ENCODE measurements around the gene GABRB3.

GABRB3 gene

DNA sequence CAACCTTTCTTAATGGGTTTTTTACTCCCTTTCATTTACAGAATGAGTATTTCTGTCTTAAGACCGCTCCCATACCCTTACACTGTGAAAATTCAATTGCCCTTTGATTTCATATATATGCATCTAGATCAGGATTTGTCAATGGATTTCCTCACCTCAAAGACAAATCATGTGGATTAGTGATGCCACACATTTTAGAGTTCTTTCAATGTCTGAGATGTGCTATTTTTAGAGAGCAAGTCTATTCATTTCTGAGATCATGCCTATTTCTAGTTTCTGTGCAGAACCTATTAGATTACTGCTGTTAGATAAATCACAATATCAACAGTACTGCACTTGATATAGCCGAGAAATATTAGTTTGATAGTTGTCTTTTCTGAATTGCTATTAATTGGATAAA is 137.3 kb downstream of the GABRB3 start:
- H3K27ac ChIP-seq, result no peak overlapping the region
- DNase-seq (ENCODE audit: low read depth, low spot score), result no peak

DNA sequence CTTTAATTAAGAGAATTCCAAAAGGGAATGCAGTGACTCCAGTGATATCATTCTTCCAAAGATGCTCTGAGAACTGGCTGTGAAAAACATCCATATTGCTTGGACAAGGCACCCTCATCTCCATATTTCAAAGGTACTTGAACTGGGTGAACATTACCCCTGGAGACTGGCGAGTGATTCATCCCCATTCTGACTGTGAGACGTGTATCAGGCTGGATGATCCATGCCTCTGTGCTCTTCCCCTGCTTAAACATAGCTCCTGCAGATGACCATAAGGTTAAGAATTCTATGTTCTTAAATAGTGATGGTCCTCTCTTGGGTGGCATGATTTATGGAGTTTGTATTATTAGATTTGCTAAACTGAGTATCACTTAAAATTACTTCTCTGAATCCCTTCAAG is 137.8 kb downstream of the GABRB3 start:
- no peak for DNase-seq (ENCODE audit: low read depth, low spot score)
- no peak overlapping the region for H3K27ac ChIP-seq

DNA sequence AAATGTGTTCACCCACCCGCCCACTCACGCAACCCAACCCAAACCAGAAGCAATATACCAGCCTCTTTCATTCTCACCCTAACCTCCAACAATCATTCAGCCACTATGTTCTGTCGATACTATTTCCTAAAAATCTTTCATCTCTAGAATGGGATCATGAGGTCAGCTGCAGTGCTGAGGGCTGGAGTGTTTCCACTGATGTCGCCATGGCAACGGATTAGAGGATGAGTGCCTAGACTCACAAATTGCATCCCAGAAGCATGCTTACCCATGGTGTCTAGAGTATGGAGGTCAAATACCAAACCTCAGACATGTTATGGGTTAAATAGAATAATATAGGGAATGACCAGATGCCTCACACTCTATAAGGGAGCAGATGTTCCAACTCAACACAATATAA is 138.5 kb downstream of the GABRB3 start:
- no peak overlapping the region for H3K27ac ChIP-seq
- DNase-seq (ENCODE audit: low read depth, low spot score), result no peak

DNA sequence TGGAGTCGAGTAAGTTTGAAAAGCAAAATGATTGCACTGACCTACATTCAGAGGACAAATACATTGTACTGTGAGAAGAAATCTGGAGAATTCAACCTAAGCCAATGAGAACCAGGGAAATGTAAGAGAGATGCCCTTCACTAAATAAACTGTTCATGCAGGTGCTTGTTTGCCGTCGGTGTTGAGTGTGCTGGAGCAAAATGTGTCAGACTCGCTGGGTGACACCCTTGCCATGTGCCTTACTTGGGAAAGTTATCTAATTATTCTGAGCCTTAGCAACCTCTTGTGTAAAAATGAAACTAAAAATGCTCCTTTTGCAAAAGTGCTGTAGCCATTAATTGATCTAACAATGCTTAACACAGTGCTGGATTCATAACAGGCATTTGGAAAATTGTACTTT is 140.4 kb downstream of the GABRB3 start:
- no peak overlapping the region for H3K27ac ChIP-seq
- no peak for DNase-seq (ENCODE audit: low read depth, low spot score)

DNA sequence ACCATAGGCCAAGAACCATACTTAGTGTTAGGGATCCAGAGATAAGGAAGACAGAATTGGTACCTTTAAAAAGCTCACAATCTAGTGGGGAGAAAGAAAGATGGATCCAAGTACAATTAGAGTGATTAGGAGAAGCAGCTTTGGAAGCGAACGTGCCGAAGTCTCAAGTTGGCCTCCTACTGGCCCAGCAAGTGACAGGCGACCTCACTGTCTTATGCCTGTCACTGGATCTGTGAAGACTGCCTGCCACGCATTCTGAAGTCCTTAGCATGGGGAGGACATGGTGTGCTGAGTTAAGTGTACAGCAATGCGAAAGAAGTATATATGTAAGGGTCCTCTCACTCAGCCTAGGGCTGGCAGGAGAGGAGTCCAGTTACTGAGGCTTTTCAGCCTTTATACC is 141.0 kb downstream of the GABRB3 start:
- no peak for DNase-seq (ENCODE audit: low read depth, low spot score)
- no peak overlapping the region for H3K27ac ChIP-seq

DNA sequence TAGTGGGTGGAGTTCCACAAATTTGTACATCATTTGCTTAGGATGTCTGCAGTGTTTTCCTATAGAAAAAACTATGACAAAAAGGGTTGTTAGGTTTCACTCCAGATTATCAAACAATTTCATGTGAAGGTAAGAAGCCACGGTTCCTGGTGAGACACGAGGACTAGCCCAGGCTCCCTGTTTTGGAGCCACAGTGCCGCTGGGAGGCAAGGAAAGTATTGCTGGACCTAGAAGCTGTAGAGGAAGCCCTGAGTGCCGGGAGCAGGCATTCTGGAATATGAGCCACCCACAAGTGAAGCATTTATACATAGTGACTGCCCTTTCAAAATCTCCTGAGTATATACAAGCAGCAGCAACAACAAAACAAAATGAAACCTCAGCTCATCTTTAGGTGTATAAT is 142.0 kb downstream of the GABRB3 start:
- no peak overlapping the region for H3K27ac ChIP-seq

DNA sequence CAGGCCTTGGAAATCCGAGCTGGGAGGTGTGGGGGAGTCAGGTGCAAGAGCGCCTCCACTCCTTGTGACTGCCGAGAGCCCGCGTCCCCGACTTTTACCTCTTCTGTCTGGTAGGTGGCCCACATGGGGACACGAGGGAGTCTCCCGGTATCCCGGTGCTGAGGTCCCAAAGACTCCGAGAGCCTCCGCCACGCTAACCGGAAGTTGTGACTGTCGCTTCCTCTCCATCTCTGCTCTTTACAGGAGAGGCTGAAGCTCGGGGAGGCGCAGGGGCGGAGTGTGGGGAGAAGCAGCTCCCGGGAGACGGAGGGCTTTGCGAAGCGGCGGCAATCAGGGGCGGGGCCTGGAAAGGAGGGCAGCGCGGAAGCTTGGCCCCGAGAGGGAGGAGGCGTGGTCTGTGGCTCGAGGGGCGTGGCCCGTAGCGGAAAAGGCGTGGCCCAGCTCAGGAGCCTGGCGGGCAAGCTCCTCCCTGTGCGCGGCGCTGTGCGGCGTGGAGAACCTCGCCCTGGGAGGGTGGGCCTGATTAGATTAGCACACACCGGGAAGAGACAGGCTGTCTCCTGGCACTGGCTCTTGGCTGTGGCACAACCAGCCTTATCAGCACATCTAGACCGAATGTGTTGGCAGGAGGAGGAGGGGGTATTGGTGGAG is 143.9 kb downstream of the GABRB3 start:
- no peak for DNase-seq (ENCODE audit: low read depth, low spot score)
- peak overlapping the region; percentile 23 for H3K27ac ChIP-seq

More for the DNA sequence above, 142.0 kb downstream of the GABRB3 start:
- DNase-seq (ENCODE audit: low read depth, low spot score), result no peak

DNA sequence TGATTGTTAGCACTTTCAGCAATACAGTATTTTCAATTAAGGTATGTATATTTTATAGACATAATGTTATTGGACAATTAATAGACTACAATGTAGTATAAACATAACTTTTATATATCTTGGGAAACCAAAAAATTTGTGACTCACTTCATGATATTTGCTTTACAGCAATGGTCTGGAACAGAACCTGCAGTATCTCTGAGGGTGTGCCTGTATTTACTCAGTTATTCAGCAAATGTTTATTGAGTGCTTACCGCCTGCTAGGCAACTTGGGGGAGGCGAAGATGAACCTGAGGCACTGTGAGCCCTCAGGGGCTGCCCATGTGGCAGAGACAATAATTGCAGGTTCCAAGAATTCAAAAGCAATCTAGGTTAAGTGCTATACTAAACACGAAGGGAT is 144.8 kb downstream of the GABRB3 start:
- no peak for DNase-seq (ENCODE audit: low read depth, low spot score)
- H3K27ac ChIP-seq, result no peak overlapping the region

DNA sequence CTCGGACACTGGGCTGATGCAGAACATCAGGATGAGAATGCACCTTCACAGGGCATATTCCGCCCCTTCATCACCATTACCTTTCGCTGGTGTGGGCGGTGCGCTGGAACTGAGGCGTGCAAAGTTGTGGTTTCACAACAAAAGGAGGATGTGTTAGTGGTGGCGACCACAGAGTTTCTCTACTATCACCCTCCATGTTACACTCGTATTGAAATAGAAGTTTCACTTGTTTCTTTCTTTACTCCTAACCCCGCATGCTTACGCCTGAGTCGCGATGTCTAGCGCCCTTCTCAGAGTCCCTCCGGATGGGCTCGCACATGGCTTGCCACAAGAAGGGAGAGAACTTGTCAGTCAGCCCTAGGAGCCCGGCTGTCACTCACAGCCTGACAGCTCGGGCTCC is 148.7 kb downstream of the GABRB3 start:
- no peak for DNase-seq (ENCODE audit: low read depth, low spot score)
- no peak overlapping the region for H3K27ac ChIP-seq

DNA sequence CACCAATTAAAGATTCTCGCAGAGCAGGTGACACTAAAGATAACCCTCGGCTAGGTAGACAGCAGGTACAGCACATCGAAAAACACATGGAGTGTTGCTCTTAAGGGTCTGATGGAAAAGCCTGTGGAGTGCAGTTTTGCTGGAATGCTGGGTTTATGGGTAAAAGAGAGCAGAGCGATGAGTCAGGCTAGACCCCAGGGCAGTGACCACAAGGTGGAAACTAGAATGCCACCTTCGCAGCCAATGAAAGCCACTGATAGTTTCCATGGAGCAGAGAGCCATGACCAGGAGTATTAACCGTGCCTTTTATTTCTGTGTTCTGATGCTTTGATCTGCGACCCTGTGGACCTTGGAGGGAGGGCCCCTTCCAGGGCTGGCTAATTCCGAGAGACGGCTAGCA is 149.8 kb downstream of the GABRB3 start:
- no peak overlapping the region for H3K27ac ChIP-seq
- no peak for DNase-seq (ENCODE audit: low read depth, low spot score)

DNA sequence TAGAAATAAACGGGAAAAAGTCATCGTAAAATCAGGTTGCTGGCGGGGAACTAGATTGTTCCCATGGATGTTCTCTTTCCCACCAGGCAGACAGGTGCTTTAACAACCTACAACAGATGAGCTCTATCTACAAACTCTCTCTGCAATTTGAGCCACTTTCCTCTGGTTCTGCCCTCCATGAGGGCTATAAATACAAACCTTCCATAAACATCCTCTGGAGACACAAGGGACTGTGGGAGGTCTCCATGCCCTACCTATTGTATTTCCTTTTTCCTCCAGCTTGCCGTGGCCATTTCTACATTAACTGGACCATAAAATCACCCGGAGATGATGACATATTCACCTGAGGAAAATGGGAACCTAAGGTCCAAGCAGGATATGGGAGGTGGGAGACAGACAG is 151.1 kb downstream of the GABRB3 start:
- no peak for DNase-seq (ENCODE audit: low read depth, low spot score)

DNA sequence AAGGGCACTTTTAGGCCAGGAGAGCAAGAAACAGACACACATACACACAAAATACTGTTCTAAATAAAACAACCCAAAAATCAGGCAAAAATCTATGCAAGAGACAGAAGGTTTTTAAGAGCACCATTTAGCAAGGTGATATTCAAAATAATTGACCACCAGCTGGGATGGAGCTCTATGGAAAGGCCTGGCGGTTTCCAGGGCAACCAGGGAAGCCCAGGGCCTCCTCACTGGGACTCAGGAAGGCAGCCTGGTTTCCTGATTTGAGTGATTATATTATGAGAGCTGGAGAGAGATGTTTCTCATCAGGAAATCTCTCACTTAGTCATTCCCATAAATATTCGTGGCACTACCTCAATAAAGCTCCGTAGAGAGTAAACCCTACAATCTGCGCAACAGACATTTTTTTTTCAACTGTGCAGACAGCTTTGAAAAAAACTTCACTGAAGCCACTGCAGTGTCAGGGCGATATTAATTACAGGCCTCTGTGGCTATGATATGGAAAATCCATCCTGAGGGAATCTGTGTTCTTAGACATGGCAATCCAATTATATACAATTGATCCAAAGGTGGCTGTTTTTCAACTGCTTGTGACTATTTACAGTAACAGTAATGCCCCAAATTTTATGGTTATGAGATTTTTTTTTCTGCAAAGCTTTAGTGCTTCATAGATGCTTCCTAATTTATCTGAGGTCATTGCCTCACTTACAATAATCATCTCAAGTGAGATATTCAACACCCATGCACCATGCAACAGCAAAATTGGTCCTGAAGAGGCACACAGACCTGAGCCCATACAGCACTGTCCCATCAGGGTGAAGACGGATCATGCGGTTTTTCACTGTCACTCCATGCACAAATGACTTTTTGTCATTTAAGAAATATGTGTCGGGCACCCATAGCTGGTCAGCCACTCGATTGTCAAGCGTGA is 152.1 kb downstream of the GABRB3 start:
- no peak overlapping the region for H3K27ac ChIP-seq
- no peak for DNase-seq (ENCODE audit: low read depth, low spot score)

More for the DNA sequence above, 151.1 kb downstream of the GABRB3 start:
- no peak overlapping the region for H3K27ac ChIP-seq

DNA sequence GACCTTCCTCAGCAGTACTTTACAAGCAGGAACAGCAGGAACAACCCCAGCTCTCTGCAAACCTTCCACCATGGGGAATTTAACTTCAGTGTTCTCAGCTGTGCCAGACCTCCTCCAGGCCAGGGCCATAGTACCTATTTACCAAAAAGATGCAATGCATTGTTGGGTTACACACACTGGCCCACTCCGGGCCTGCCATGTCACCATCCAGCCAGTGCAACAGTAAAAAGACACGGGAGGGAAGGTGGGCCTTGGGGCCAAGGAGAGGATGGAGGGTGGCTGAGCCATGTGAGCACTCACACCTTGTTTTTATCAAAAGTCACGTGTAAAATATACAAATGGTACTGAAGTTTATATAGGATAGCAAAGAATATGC is 157.0 kb downstream of the GABRB3 start:
- H3K27ac ChIP-seq, result no peak overlapping the region
- DNase-seq (ENCODE audit: low read depth, low spot score), result no peak

DNA sequence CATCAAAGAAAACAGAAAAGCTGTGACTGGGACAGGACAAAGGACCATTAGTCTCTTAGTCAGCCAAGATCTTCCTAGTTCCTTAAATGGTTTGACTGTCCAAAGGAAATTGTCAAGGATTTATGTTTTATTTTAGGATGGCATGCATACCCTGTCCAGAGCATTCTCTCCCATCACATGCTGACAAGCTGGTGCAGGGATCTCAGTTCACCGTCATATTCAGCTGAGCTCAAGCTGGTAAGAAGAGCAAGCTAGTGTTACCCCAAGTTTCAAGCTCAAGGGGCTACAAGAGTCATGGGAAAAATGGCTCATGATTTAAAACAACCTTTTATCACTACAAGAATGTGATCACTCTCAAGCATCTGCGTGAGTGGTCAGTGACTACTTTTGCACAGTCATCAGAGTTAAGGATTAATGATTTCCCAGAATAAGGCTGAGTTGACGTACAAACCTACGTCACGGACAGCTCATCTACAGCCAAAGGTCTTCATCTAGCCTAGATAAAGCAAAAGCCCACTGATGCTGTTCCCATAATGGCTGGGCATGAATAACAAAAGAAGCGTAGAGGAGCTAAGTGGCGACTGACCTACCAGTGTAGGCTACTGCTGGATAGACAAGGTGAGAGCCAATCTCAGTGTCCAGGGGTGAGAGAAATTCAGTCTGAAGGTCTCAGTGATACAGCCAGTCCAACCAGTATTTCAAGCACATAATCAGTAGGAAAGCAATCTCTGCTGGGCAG is 157.5 kb downstream of the GABRB3 start:
- DNase-seq (ENCODE audit: low read depth, low spot score), result no peak
- H3K27ac ChIP-seq, result no peak overlapping the region

DNA sequence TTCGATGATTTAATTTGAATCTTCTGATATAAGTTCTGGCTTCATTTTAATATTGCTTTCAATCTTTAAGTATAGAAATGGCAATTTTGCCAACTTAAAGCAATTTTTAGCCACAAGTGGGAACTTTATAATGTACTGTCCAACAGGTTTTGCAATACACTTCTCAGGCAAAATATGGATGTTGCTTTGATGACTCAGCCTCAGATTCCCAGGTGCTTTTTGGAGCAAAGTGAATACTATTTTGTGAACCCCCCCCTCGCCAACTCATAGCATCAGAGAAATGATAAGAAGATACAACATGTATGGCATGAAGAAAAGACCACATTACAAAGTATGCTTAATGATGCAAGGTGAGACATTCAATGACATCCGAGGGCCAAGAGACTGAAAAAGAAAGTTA is 158.1 kb downstream of the GABRB3 start:
- no peak overlapping the region for H3K27ac ChIP-seq
- no peak for DNase-seq (ENCODE audit: low read depth, low spot score)

DNA sequence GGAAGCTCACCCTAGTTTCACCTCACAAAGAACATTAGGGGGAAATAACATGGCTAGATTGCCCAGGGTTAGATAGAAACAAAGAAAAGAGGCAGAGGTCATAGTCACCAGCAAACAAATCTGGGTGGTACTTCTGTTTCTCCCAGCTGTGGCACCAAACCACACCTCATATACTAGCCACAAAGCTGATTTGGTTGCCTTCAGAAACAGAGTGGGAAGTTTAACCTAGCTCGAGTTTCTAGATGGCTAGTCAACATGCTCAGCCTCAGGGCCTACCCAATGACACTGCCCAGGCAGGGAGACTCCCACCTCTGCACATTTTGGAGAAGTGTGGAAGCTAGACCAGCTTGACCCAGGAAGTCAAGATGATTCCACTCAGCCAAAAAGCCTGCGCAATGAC is 174.2 kb downstream of the GABRB3 start:
- DNase-seq (ENCODE audit: low read depth, low spot score), result no peak
- no peak overlapping the region for H3K27ac ChIP-seq

DNA sequence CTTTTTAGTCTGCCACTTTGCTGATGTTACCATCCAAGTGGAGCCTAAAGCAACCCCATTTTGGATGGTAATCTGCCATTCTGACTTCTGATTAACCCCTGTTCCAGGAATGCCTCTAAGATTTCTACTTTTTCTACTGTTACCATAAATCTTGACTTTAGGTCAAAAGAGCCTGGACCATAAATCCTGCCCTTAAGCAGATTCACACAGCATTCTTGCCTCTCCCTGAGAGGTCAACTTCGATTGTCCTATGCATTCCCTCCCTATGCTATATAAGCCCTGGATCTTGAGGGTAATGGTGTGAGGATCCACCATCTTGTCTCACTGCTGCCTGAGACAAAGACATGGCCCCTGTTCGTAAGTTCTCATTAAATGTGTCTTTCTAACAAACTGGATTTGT is 177.3 kb downstream of the GABRB3 start:
- H3K27ac ChIP-seq, result no peak overlapping the region
- no peak for DNase-seq (ENCODE audit: low read depth, low spot score)

DNA sequence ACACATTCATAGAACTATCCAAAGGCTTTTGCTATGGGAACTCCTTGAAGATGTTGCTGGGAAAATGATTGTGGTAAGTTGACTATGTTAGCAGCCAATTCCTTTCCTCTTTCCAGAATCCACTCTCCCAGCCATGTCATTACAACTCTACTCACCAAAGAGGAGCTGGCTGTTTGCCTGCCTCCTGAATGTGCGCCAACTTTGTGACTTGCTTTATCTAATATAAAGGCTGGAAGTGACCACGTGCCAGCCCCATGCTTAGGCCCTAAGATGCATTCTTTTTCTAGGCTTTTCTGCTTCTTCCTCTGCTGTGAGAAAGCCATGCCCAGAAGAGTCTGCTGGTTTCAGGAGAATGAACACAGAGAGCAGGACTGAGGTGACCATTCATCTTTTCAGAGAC is 182.2 kb downstream of the GABRB3 start:
- H3K27ac ChIP-seq, result no peak overlapping the region
- DNase-seq (ENCODE audit: low read depth, low spot score), result no peak

DNA sequence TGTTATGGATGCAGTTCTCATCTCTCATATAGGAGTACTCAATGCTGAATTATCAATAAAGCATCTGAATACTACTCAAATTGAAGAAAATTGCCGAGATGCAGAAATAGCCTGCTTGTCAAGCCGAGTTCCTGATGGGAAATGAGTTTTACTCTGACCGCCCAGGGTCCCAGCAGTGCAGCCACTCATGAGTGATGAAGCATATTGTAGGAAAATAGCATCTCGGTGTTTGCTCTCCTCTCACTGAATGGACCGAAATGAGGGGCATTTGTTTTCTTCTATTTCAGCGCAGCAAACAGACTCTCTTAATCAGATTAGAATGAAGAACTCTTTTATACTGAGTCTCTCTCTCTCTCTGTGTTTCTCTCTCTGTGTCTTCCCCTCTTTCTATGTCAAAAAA is 190.0 kb downstream of the GABRB3 start:
- DNase-seq (ENCODE audit: low read depth, low spot score), result no peak
- no peak overlapping the region for H3K27ac ChIP-seq

DNA sequence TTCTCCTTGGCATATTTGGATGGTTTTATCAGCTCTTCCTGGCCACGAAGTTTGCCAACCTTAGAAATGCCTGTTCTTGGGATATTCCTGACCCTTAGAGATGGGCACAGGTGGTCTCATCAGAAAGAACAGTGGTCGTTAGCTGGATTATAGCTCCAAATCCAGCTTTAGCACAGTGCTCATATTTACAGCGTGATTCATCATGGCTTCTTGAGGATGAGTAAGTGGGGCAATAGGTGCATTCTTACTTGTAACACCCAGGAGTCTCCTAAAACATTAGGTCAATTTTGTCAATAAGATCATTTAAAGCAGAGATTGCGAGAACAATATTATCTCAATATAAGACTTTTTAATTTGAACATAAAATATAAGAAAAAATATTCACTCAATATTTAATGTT is 191.9 kb downstream of the GABRB3 start:
- H3K27ac ChIP-seq, result no peak overlapping the region
- DNase-seq (ENCODE audit: low read depth, low spot score), result no peak

Measured in epithelial cell of prostate (primary cell).